Common myeloid progenitor, CD34-positive (primary cell): ENCODE data around the gene FYB1.

Source experiments
- CTCF ChIA-PET: fragments of 350-600 bp; sonication (Branson Sonifier 250); formaldehyde crosslinking; loops from one replicate; lab custom pipeline; 2021; ENCODE audit warnings: antibody characterized with exemption; lab: Charles Lee
- POLR2A ChIA-PET: fragments of 350-600 bp; sonication (Branson Sonifier 250); formaldehyde crosslinking; loops from one replicate; lab custom pipeline; 2021; ENCODE audit warnings: antibody characterized with exemption; lab: Charles Lee
- DNase-seq, 3 donors: peaks; one replicate each; pipeline versions ENCODE4 v3.0.0 to v3.0.0-alpha.2; 2013
- H3K27ac ChIP-seq, 2 experiments: 1 replicate in 1 of 2; 2 replicates in 1 of 2; pipeline ENCODE4 v1.7.0; 2013; ENCODE audit warnings: inconsistent platforms in 2 of 2, low read length in 2 of 2, mild to moderate bottlenecking in 2 of 2, low read depth in 1 of 2, moderate library complexity in 1 of 2; ENCODE audit not compliant: severe bottlenecking in 2 of 2, insufficient read depth in 1 of 2, poor library complexity in 1 of 2
- H3K27me3 ChIP-seq, 5 experiments: replicated peaks in 2 of 5; 1 replicate in 3 of 5; 2 replicates in 2 of 5; pipeline versions ENCODE4 v1.6.1 to v1.7.0; 2013; ENCODE audit warnings: low read length in 4 of 5, mild to moderate bottlenecking in 2 of 5, moderate library complexity in 2 of 5, inconsistent platforms in 1 of 5; ENCODE audit not compliant: insufficient read depth in 5 of 5, control insufficient read depth in 4 of 5
- H3K36me3 ChIP-seq, 4 experiments: 1 replicate in 2 of 4; 2 replicates in 2 of 4; pipeline versions ENCODE4 v1.6.1 to v1.7.0; 2013; ENCODE audit warnings: low read length in 3 of 4, control low read depth in 1 of 4, mild to moderate bottlenecking in 1 of 4; ENCODE audit not compliant: control insufficient read depth in 4 of 4, insufficient read depth in 4 of 4
- H3K4me1 ChIP-seq, 4 experiments: 1 replicate in 3 of 4; 2 replicates in 1 of 4; pipeline versions ENCODE4 v1.6.1 to v1.7.1; 2013; ENCODE audit warnings: low read length in 3 of 4, mild to moderate bottlenecking in 3 of 4, control low read depth in 1 of 4, inconsistent platforms in 1 of 4, moderate library complexity in 1 of 4; ENCODE audit not compliant: control insufficient read depth in 4 of 4, insufficient read depth in 4 of 4; ENCODE audit errors: control extremely low read depth in 1 of 4
- H3K4me3 ChIP-seq, 7 experiments: 1 replicate in 4 of 7; 2 replicates in 3 of 7; pipeline versions ENCODE4 v1.5.1 to v1.7.0; 2013; ENCODE audit warnings: mild to moderate bottlenecking in 7 of 7, low read length in 6 of 7, moderate library complexity in 6 of 7, inconsistent platforms in 2 of 7, low read depth in 2 of 7, control low read depth in 1 of 7; ENCODE audit not compliant: insufficient read depth in 4 of 7, control insufficient read depth in 1 of 7; ENCODE audit errors: extremely low read depth in 1 of 7
- H3K9me3 ChIP-seq, 5 experiments: 1 replicate in 4 of 5; 2 replicates in 1 of 5; pipeline versions ENCODE4 v1.6.1 to v1.7.1; 2013; ENCODE audit warnings: low read length in 4 of 5, mild to moderate bottlenecking in 2 of 5, inconsistent platforms in 1 of 5, low read depth in 1 of 5, moderate library complexity in 1 of 5; ENCODE audit not compliant: control insufficient read depth in 4 of 5, insufficient read depth in 2 of 5; ENCODE audit errors: control extremely low read depth in 1 of 5
- WGBS: methylation state at CpG from one replicate; pipeline ENCODE4 v1.1.5; 2013; ENCODE audit not compliant: insufficient coverage; 5-methylcytosine and 5-hydroxymethylcytosine counted together

Gene FYB1

DNA sequence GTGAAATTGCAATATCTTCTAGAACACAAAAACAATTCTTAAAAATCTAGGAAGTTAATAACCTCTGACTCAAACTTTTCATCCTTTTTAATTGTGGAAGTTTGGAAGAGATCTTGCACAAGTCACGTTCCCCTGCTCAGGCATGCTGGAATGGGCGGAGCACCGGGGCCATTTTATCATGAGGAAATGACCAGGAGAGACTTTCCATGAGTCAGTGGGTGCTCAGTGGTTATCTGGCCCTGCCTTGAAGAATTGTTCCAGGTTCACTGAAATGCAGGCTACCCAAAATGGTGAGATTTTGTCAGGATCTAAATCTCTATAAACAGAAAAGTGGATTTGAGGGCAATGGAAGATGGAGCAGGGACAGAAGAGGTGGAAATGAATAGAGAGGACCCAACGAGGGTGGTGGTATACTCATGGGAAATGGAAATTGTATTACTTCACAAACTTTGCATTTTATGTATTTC is 61.2 kb downstream of the FYB1 start:
- POLR2A ChIA-PET = no interaction called here
- peaks cover 0 to 16% (median 2%) of the 10 kb centered on the region in 4 experiments for H3K4me1 ChIP-seq
- no peak overlapping the region for H3K27ac ChIP-seq
- 96% methylated on average over 3 of the region's 4 CpGs for WGBS
- DNase-seq = no peak
- peaks cover 0 to 2% (median 0%) of the 10 kb centered on the region in 4 experiments for H3K36me3 ChIP-seq
- H3K9me3 ChIP-seq = no peaks in the 10 kb centered on the region
- CTCF ChIA-PET = interaction anchor here (1.3 to 1.7 kb wide), 5 partner anchors 10 to 125 kb away, joined by 3 to 7 read pairs (median 5); no protein-coding TSS in a partner anchor
- H3K27me3 ChIP-seq = no peaks in the 10 kb centered on the region
- no peak overlapping the region for H3K4me3 ChIP-seq

DNA sequence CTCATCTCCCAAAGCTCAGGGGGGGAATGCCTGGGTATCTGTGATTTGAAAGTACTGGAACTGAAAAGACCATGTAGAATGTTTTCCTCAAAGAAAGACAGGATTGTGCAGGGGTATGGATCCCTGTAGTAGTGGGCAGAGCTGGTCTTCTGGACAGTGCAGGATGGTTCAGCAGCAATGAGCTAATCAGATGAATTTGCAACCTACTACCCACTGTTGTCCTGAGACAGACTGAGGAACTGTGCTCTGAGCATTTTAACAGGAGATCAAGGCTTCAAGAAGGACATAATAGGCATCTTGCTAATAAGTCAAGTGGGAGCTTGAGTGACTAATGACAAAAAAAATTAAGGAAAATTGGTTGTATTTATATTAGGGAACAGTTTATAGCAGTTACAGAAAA is 61.7 kb downstream of the FYB1 start:
- Histone ChIP-seq H3K27me3 (no peaks in the 10 kb centered on the region), H3K4me3 (no peak overlapping the region), H3K4me1 (peaks cover 0 to 14% (median 2%) of the 10 kb centered on the region in 4 experiments), H3K9me3 (no peaks in the 10 kb centered on the region), H3K27ac (no peak overlapping the region), H3K36me3 (peaks cover 0 to 6% (median 0%) of the 10 kb centered on the region in 4 experiments)
- DNase-seq = no peak
- POLR2A ChIA-PET = no interaction called here
- CTCF ChIA-PET = interaction anchor here (1.0 to 1.7 kb wide), 6 partner anchors 10 to 125 kb away, joined by 3 to 7 read pairs (median 4); no protein-coding TSS in a partner anchor

DNA sequence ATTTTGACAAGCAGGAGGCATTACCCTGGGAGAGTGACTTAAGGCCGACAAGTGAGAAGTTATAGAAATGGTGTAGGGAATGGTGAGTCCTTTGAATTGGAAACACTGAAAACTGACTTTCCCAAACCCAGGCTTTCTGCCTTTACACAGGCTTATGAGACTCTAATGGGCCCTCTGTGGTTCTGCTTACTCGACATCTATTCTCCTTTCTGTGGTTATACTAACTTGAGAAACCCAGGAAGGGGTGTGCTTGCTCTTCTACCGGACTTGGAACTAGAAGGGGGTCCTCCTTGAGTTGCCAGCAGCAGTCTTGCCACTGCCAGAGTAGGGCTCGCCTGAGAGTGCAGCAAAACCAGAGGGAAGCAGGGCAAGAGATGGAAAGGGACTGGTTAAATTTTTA is 63.3 kb downstream of the FYB1 start:
- WGBS = 45% methylated on average over 2 of the region's 4 CpGs
- H3K4me1 ChIP-seq = peaks cover 0 to 20% (median 2%) of the 10 kb centered on the region in 4 experiments
- H3K9me3 ChIP-seq = no peaks in the 10 kb centered on the region

DNA sequence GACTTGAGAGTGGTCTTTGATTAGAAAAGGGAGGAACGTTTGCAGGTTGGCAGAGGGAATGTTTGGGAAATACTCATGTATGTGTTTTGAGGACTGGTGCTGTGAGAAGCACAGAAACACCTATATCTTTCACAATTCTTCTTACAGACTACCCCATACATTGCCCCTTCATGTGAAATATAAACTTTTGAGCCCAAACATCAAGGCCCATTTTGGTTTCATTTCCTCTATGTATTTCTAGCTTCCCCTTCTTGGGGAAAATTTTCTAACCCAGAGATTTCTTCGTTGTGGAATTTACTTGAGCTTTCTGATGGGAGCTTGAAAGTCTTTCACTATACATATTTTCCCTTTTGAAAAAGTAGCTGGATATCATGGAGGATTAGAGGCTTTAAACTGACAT is 67.6 kb downstream of the FYB1 start:
- ChIA-PET CTCF (interaction anchor here (1.0 to 2.6 kb wide), 6 partner anchors 9 to 136 kb away, joined by 3 to 8 read pairs (median 3); no protein-coding TSS in a partner anchor), POLR2A (no interaction called here)
- WGBS = no CpG with 5 or more reads among the region's 2 CpGs
- H3K9me3 ChIP-seq = no peaks in the 10 kb centered on the region
- H3K36me3 ChIP-seq = peaks cover 0 to 6% (median 1%) of the 10 kb centered on the region in 4 experiments
- no peak overlapping the region for H3K4me3 ChIP-seq
- H3K27me3 ChIP-seq = no peaks in the 10 kb centered on the region
- no peak for DNase-seq
- H3K27ac ChIP-seq = no peak overlapping the region
- peaks cover 0 to 34% (median 4%) of the 10 kb centered on the region in 4 experiments for H3K4me1 ChIP-seq

More for the DNA sequence above, 63.3 kb downstream of the FYB1 start:
- ChIA-PET POLR2A (no interaction called here), CTCF (interaction anchor here (1.7 kb wide), 2 partner anchors 13 to 127 kb away, joined by 4 to 7 read pairs; no protein-coding TSS in a partner anchor)
- Histone ChIP-seq H3K27me3 (no peaks in the 10 kb centered on the region), H3K36me3 (peaks cover 0 to 6% (median 0%) of the 10 kb centered on the region in 4 experiments), H3K27ac (no peak overlapping the region), H3K4me3 (no peak overlapping the region)
- DNase-seq = no peak

DNA sequence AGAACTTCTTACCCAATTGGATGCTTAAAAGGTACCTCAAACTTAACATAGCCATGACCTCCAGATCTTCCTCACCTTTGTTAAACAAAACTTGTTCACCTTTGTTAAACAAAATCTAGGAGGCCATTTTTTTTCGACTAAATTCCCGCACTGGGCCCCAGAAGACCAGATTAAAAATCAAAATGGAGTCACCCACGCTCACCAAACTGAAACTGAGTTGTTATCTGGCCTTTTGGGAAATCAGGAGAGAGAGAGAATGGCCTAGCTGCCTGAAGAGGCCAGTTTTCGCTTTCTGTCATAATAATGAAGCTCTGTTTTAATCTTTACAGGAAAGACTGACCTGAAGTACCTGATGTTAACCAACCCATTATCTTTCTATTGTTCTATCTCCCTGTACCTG is 69.4 kb downstream of the FYB1 start:
- ChIA-PET POLR2A (no interaction called here), CTCF (interaction anchor here (1.0 to 1.7 kb wide), 6 partner anchors 63 to 421 kb away, joined by 3 to 5 read pairs (median 4); no protein-coding TSS in a partner anchor)
- 100% methylated on average over 3 of the region's 4 CpGs for WGBS
- DNase-seq = no peak
- H3K4me1 ChIP-seq = peaks cover 0 to 22% (median 2%) of the 10 kb centered on the region in 4 experiments
- no peaks in the 10 kb centered on the region for H3K27me3 ChIP-seq
- H3K4me3 ChIP-seq = no peak overlapping the region
- H3K27ac ChIP-seq = no peak overlapping the region
- H3K36me3 ChIP-seq = peaks cover 0 to 6% (median 1%) of the 10 kb centered on the region in 4 experiments
- H3K9me3 ChIP-seq = no peaks in the 10 kb centered on the region

DNA sequence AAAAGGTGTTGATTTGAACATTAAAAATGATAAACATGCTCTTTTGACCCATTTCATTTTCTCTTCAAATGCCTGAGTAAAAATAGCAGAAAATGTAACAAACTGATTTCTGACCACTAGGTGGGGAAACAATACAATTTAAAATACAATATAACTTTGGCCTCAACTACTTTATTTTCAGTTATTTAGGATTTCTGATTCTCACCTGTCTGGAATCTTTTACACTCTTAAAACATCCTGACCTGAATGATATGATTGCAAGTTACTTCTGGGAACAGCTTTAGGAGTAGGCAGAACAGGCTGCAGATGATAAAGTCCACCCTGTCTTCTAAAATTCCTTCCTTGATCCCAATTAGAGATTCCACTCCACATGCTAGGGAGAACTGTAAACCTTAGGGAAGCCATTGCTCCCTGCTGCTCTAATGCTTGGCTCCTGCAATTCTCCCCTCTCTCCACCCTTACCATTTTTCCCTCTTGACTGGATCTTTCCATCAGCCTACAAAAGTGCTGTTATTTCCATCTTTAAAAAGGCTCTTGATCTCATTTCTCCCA is 70.3 kb downstream of the FYB1 start:
- Histone ChIP-seq H3K27me3 (no peaks in the 10 kb centered on the region), H3K27ac (no peak overlapping the region), H3K36me3 (peaks cover 0 to 6% (median 1%) of the 10 kb centered on the region in 4 experiments), H3K9me3 (no peaks in the 10 kb centered on the region), H3K4me1 (peaks cover 0 to 20% (median 2%) of the 10 kb centered on the region in 4 experiments), H3K4me3 (no peak overlapping the region)
- ChIA-PET CTCF (interaction anchor here (1.2 to 2.6 kb wide), 6 partner anchors 63 to 134 kb away, joined by 3 to 11 read pairs (median 4); no protein-coding TSS in a partner anchor), POLR2A (no interaction called here)
- DNase-seq = peak; percentile 35 to 53 (median 43)
